Mucosa of gallbladder (tissue), 1 donor: Measurements from ENCODE around the gene GAPDH. TPM values are rescaled to one million over a fixed set of nuclear protein-coding genes. Genes with fewer than 3 reads are reported as not detected.
"Not testable (repeated sequence)": the region's sequence is repeated elsewhere in the genome, so short reads cannot be mapped to it uniquely, and the experiment has no call there.

Source experiments
- DNase-seq: peaks from one replicate; pipeline ENCODE4 v3.0.0-alpha.2; 2020; ENCODE audit warnings: low spot score
- total RNA-seq: library from RNA; stranded (reverse); gene quantifications from one replicate; pipeline ENCODE4 v1.2.1, GENCODE V29; 2021
- donor health status: DM: no; HTN: no; CAD: no.

The GAPDH gene
- total RNA-seq, 1 donor from 2014 or later, result 2,392 TPM

DNA sequence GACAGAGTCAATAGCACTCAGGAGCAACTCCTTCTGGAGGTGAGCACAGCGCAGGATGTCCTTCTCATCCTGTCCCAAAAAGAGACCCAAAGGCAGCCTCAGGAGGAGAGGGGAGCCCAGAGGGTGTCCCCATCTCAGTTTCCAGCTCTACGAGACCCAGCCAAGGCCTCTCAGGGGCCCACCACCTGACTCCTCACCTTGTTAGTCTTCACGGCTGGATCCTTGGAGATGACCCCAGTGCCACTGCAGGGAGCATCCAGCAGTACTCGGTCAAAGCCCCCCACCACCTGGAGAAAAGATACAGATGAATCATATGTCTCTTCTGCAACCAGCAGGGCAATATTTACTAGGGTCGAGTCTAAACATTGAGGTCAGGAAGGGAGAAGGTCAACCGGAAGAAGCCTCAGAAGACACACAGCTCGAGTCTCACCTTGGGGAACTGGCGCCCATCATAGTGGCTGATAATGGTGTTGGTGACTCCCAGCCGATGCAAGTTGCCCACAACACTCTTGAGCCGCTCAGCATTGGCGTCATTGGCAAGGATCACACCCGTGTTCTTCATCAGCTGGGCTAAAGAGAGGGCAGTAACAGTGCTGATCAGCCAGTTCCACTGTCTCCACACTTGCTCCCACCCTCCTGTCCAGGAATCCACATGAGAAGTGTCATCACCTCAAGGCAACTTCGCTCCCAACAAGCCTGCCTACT is 26.3 kb downstream of the GAPDH start:
- no peak for DNase-seq

- DNase-seq, result no peak
Observed at GRCh38 chr12:6562881-6563280, 28.6 kb downstream of the GAPDH start.

- peak; percentile 51 for DNase-seq
Observed at GRCh38 chr12:6563448-6564050, 29.2 kb downstream of the GAPDH start.

DNA sequence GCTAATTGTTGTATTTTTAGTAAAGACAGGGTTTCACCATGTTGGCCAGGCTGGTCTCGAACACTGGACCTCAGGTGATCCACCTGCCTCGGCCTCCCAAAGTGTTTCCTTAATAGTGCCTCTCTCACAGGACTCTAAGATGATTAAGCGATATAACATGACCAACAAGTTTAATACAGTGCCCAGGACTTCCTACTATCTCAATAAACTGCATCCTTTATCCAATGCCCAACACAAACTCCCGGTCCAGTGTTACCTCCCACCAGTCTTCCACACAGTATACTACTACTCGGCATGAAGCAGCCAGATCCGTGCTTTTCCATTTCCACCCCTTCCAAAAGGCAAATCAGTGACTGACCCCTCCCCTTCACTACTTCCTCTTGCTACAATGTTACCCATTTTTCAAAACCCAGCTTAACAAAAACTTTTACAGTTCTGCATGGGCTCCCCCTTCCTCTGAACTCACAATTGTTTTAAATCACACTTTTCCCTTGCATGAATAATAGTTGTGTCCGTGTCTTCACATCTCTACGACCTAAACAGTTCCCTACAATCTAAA is 32.9 kb downstream of the GAPDH start:
- DNase-seq, result no peak

- no peak for DNase-seq
Observed at GRCh38 chr12:6569312-6569711, 35.0 kb downstream of the GAPDH start.

DNA sequence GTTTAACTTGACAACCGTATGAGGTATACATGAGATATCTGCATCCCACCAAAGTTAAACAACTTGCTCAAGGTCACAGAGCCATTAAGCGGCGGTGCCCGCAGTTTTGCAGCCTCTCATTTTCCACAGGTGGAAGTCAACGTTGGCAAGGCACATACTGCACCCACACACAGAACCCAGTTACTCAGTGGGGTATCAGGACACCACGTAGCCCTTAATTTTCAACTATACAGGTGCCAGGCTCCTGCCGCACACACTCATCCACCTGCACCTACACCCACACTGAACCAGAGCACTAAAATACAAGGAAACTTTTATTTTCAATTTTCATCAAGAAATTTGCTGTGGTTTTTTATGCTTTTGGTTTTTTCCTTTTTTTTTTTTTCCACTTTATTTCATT is 35.5 kb downstream of the GAPDH start:
- no peak for DNase-seq

GRCh38 chr12:6570264-6570887 is 36.1 kb downstream of the GAPDH start:
- no peak for DNase-seq

GRCh38 chr12:6573001-6573400 is 38.7 kb downstream of the GAPDH start:
- no peak for DNase-seq

DNA sequence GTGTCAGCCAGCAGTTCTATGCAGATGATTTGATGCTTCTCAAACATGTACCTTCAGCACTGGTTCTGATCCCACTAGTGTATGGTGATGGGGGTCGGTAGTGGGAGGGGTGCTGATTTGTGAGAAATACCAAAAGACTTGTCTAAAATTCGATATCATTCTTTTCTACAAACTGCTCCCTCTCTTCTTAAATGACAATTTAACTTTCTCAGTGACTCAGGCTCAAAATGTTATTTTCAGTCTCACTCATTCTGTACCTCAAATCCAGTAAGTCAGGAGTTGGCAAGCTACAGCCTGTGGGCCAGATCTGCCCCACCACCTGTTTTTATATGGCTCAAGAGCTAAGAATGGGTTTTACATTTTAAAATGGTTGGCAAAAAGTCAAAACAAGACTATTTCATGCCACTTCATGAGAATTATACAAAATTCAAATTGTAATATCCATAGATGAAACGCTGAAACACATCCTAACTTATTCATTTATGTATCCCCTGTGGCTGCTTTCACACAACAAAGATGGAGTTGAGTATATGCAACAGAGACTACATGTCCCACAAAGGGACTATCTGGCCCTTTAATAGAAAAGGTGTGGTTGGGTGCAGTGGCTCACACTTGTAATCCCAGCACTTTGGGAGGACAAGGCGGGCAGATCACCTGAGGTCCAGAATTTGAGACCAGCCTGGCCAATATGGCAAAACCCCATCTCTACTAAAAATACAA is 40.4 kb downstream of the GAPDH start:
- no peak for DNase-seq

GRCh38 chr12:6575648-6576047 is 41.3 kb downstream of the GAPDH start:
- DNase-seq, result no peak

DNA sequence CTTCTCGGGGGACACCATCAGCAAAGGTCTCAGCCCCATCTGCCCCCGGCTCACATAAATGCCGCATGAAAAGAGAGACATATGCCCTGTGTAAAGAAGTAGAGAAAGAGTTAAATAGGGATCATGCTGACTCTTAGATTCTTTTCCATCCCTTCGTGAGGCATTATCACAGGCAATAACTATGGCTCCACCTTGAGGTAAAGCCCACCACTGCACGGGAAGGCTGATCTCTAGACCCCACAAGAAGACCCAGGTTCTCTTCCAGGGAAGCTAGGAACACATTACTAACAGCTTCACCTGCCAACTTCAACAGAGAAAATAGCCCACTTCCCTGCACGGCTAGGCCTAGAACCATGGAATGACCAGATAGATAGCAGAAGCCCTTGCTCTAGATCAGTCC is 47.9 kb downstream of the GAPDH start:
- DNase-seq, result no peak

DNA sequence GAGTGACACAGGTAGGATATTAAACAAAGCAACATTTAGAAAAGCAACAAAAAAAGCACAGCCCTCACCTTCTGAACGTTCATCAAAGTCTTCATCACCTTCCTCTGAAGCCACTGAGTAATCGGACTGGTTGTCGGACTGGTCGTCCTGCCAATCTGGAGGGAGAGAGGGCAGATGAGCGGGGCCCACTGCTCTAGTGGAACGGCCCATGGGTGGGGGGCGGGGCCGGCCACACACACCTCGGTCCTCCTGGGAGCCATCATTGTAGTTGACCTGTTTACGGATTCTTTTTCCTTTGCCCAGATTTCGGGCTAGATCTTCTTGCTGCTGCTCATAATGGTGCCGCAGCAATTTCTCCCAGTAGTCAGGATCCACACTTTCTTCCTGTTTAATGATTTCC is 48.6 kb downstream of the GAPDH start:
- DNase-seq, result no peak

- no peak for DNase-seq
Observed at GRCh38 chr12:6584293-6584692, 50.0 kb downstream of the GAPDH start.

DNA sequence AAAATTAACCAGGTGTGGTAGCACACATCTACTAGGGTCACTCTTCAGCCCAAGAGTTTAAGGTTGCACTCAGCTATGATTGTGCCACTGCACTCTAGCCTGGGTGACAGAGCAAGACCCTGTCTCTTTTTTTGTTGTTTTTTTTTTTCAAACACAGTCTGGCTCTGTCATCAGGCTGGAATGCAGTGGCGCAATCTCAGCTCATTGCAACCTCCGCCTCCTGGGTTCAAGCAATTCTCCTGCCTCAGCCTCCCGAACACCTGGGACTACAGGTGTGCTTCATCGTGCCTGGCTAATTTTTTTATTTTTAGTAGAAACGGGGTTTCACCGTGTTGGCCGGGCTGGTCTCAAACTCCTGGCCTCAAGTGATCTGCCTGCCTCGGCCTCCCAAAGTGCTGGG is 52.3 kb downstream of the GAPDH start:
- not testable (repeated sequence) for DNase-seq

Other genes starting within 250 kb of the GAPDH start
- 64.9 TPM for gene PLEKHG6, start 223.8 kb upstream of the GAPDH start, total RNA-seq
- 155 TPM for gene TNFRSF1A, start 192.4 kb upstream of the GAPDH start, total RNA-seq
- gene SCNN1A, start 159.0 kb upstream of the GAPDH start, total RNA-seq, result 52.7 TPM
- 180 TPM for gene LTBR, start 150.4 kb upstream of the GAPDH start, total RNA-seq
- 3.8 TPM for gene CD27, start 89.6 kb upstream of the GAPDH start, total RNA-seq
- gene TAPBPL, start 82.5 kb upstream of the GAPDH start, total RNA-seq, result 53.1 TPM
- gene VAMP1, start 63.8 kb upstream of the GAPDH start, total RNA-seq, result 12.3 TPM
- gene MRPL51, start 41.3 kb upstream of the GAPDH start, total RNA-seq, result 134 TPM
- 36.6 TPM for gene NCAPD2, start 40.4 kb upstream of the GAPDH start, total RNA-seq
- gene IFFO1, start 21.5 kb downstream of the GAPDH start, total RNA-seq, result 14.2 TPM
- gene NOP2, start 33.8 kb downstream of the GAPDH start, total RNA-seq, result 19.2 TPM
- 220 TPM for gene CHD4, start 72.9 kb downstream of the GAPDH start, total RNA-seq
- 15.0 TPM for gene LPAR5, start 101.4 kb downstream of the GAPDH start, total RNA-seq
- gene ACRBP, start 112.9 kb downstream of the GAPDH start, total RNA-seq, result 9.8 TPM
- gene ING4, start 128.6 kb downstream of the GAPDH start, total RNA-seq, result 58.0 TPM
- 60.6 TPM for gene ZNF384, start 154.9 kb downstream of the GAPDH start, total RNA-seq
- gene PIANP, start 166.3 kb downstream of the GAPDH start, total RNA-seq, result 5.0 TPM
- 61.4 TPM for gene COPS7A, start 189.5 kb downstream of the GAPDH start, total RNA-seq
- 175 TPM for gene MLF2, start 218.6 kb downstream of the GAPDH start, total RNA-seq
- 293 TPM for gene PTMS, start 231.8 kb downstream of the GAPDH start, total RNA-seq
- gene LAG3, start 238.0 kb downstream of the GAPDH start, total RNA-seq, result 1.4 TPM